ENCODE results near the gene PLA2G15.

PLA2G15 gene

GRCh38 chr16:68300734-68301459, 55.7 kb downstream of the PLA2G15 start:
- TF ChIP-seq, protein P1, sequence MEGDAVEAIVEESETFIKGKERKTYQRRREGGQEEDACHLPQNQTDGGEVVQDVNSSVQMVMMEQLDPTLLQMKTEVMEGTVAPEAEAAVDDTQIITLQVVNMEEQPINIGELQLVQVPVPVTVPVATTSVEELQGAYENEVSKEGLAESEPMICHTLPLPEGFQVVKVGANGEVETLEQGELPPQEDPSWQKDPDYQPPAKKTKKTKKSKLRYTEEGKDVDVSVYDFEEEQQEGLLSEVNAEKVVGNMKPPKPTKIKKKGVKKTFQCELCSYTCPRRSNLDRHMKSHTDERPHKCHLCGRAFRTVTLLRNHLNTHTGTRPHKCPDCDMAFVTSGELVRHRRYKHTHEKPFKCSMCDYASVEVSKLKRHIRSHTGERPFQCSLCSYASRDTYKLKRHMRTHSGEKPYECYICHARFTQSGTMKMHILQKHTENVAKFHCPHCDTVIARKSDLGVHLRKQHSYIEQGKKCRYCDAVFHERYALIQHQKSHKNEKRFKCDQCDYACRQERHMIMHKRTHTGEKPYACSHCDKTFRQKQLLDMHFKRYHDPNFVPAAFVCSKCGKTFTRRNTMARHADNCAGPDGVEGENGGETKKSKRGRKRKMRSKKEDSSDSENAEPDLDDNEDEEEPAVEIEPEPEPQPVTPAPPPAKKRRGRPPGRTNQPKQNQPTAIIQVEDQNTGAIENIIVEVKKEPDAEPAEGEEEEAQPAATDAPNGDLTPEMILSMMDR (IDR thresholded peaks at IDR 0.05; ENCODE audit: poor library complexity, severe bottlenecking), result no peak
- Histone ChIP-seq H3K36me3 (ENCODE audit: low read depth) (peaks cover 93% of the 10 kb centered on the region), H3K27ac (ENCODE audit: poor library complexity, severe bottlenecking) (peak overlapping the region; percentile 59)

DNA sequence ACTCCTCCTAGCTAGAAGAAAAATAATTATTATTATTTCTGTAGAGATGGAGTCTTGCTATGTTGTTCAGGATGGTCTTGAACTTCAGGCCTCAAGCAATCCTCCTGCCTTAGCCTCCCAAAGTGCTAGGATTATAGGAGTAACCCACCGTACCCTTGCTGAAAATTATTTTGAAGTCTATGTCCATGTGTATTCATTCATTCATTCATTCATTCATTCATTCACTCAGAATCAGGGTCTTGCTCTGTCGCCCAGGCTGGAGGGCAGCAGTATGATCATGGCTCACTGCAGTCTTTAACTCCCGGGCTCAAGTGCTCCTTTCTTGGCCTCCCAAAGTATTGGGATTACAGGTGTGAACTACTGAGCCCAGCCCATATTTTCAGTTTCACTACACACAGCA, 61.5 kb downstream of the PLA2G15 start:
- Histone ChIP-seq H3K27ac (ENCODE audit: poor library complexity, severe bottlenecking) (no peak overlapping the region), H3K4me1 (ENCODE audit: insufficient read depth, poor library complexity, severe bottlenecking) (peaks cover 3% of the 10 kb centered on the region), H3K4me3 (ENCODE audit: severe bottlenecking) (no peak overlapping the region), H3K9me3 (ENCODE audit: severe bottlenecking) (no peaks in the 10 kb centered on the region), H3K36me3 (ENCODE audit: low read depth) (peaks cover 76% of the 10 kb centered on the region), H3K27me3 (ENCODE audit: insufficient read depth, poor library complexity, severe bottlenecking) (no peaks in the 10 kb centered on the region)
- TF ChIP-seq, protein P1 (IDR thresholded peaks at IDR 0.05; ENCODE audit: poor library complexity, severe bottlenecking), result no peak
- no peak for DNase-seq (ENCODE audit: low spot score)
- ATAC-seq (ENCODE audit: low read depth), result no peak

More at GRCh38 chr16:68300734-68301459, 55.7 kb downstream of the PLA2G15 start:
- DNase-seq (ENCODE audit: low spot score) (no peak), ATAC-seq (ENCODE audit: low read depth) (no peak)
- Histone ChIP-seq H3K4me3 (ENCODE audit: severe bottlenecking) (no peak overlapping the region), H3K9me3 (ENCODE audit: severe bottlenecking) (no peaks in the 10 kb centered on the region), H3K4me1 (ENCODE audit: insufficient read depth, poor library complexity, severe bottlenecking) (peaks cover 25% of the 10 kb centered on the region), H3K27me3 (ENCODE audit: insufficient read depth, poor library complexity, severe bottlenecking) (no peaks in the 10 kb centered on the region)

DNA sequence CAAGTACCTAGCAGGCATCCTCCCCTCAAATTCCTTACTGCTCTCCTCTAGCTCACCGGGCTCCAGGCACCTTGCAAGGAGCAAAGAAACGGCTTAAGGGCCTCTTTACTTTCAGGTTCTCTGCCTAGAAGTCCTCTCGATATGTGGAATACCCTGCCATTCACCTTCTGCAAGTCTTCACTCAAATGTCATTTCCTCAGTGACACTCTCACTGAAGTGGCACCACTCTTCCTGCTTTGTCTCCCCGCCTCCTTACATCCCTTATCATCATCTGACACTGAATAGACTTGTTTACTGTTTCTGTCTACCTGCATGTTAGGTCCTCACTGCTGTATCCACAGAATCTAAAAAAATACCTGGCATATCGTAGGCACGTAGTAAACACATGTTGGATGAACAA, 64.6 kb downstream of the PLA2G15 start:
- DNase-seq (ENCODE audit: low spot score) (no peak), ATAC-seq (ENCODE audit: low read depth) (no peak)
- TF ChIP-seq, protein P1 (IDR thresholded peaks at IDR 0.05; ENCODE audit: poor library complexity, severe bottlenecking), result no peak
- H3K27me3 ChIP-seq (ENCODE audit: insufficient read depth, poor library complexity, severe bottlenecking), result no peaks in the 10 kb centered on the region
- no peaks in the 10 kb centered on the region for H3K9me3 ChIP-seq (ENCODE audit: severe bottlenecking)
- H3K27ac ChIP-seq (ENCODE audit: poor library complexity, severe bottlenecking), result no peak overlapping the region
- H3K4me3 ChIP-seq (ENCODE audit: severe bottlenecking), result peak overlapping the region; percentile 66
- peaks cover 3% of the 10 kb centered on the region for H3K4me1 ChIP-seq (ENCODE audit: insufficient read depth, poor library complexity, severe bottlenecking)
- H3K36me3 ChIP-seq (ENCODE audit: low read depth), result peaks cover 66% of the 10 kb centered on the region

GRCh38 chr16:68310437-68310773, 65.2 kb downstream of the PLA2G15 start:
- TF ChIP-seq, protein P1 (IDR thresholded peaks at IDR 0.05; ENCODE audit: poor library complexity, severe bottlenecking), result no peak
- Histone ChIP-seq H3K4me1 (ENCODE audit: insufficient read depth, poor library complexity, severe bottlenecking) (peaks cover 3% of the 10 kb centered on the region), H3K27me3 (ENCODE audit: insufficient read depth, poor library complexity, severe bottlenecking) (no peaks in the 10 kb centered on the region), H3K36me3 (ENCODE audit: low read depth) (peaks cover 64% of the 10 kb centered on the region), H3K4me3 (ENCODE audit: severe bottlenecking) (peak overlapping the region; percentile 66), H3K27ac (ENCODE audit: poor library complexity, severe bottlenecking) (peak overlapping the region; percentile 45), H3K9me3 (ENCODE audit: severe bottlenecking) (no peaks in the 10 kb centered on the region)
- ATAC-seq (ENCODE audit: low read depth) (peak; percentile 47), DNase-seq (ENCODE audit: low spot score) (no peak)

Data from RWPE2 (cell line).